ENCODE data around the gene SLC1A7. TPM values are rescaled to one million over a fixed set of nuclear protein-coding genes. Genes with fewer than 3 reads are reported as not detected.

The SLC1A7 gene
- total and polyA plus RNA-seq, 2 of the 13 experiments (the other 11 are each of a cell fraction or from before 2014, with no cell fraction given) = 0.04 to 2.0 TPM

- TF ChIP-seq PATZ1 (CRISPR knock-in tag; IDR thresholded peaks at IDR 0.05) (peak; percentile 98), AKNA (CRISPR knock-in tag; IDR thresholded peaks at IDR 0.05; ENCODE audit: borderline replicate concordance) (no peak), NFKB2 (CRISPR knock-in tag; IDR thresholded peaks at IDR 0.05; ENCODE audit: borderline replicate concordance) (no peak; the same call in 1 of the 2 replicates), ARID5B (CRISPR knock-in tag; IDR thresholded peaks at IDR 0.05) (peak; percentile 91), IKZF4 (CRISPR knock-in tag; IDR thresholded peaks at IDR 0.05; ENCODE audit: borderline replicate concordance, low read depth, not compliant biosample characterization) (peak; percentile 24), RFXAP (CRISPR knock-in tag; IDR thresholded peaks at IDR 0.05; ENCODE audit: borderline replicate concordance) (peak; percentile 68; the same call in 1 of the 2 replicates), RBFOX2 (IDR thresholded peaks at IDR 0.05; ENCODE audit: low read depth, low read length) (no peak), ZFP36L2 (CRISPR knock-in tag; IDR thresholded peaks at IDR 0.05) (no peak), HDAC6 (IDR thresholded peaks at IDR 0.05; ENCODE audit: low read depth, low read length) (no peak), KDM1A (CRISPR knock-in tag; IDR thresholded peaks at IDR 0.05) (no peak), ZNF230 (CRISPR knock-in tag; IDR thresholded peaks at IDR 0.05) (peak; percentile 47; the same call in 1 of the 2 replicates), TSC22D2 (CRISPR knock-in tag; IDR thresholded peaks at IDR 0.05; ENCODE audit: borderline replicate concordance) (0 out of 2 replicates have a peak, but pooled peaks have one; percentile 31)
- TF ChIP-seq, protein P1, sequence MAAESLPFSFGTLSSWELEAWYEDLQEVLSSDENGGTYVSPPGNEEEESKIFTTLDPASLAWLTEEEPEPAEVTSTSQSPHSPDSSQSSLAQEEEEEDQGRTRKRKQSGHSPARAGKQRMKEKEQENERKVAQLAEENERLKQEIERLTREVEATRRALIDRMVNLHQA (CRISPR knock-in tag; IDR thresholded peaks at IDR 0.05) = no peak
- TF ChIP-seq, protein P2, sequence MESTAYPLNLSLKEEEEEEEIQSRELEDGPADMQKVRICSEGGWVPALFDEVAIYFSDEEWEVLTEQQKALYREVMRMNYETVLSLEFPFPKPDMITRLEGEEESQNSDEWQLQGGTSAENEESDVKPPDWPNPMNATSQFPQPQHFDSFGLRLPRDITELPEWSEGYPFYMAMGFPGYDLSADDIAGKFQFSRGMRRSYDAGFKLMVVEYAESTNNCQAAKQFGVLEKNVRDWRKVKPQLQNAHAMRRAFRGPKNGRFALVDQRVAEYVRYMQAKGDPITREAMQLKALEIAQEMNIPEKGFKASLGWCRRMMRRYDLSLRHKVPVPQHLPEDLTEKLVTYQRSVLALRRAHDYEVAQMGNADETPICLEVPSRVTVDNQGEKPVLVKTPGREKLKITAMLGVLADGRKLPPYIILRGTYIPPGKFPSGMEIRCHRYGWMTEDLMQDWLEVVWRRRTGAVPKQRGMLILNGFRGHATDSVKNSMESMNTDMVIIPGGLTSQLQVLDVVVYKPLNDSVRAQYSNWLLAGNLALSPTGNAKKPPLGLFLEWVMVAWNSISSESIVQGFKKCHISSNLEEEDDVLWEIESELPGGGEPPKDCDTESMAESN (CRISPR knock-in tag; conservative IDR thresholded peaks at IDR 0.05) = peak; percentile 78
Observed at GRCh38 chr1:53121319-53122172, 20.9 kb downstream of the SLC1A7 start (continued).

Data from HepG2 (cell line).